D721Med (cell line): ENCODE measurements around the gene G6PC2.

ENCODE experiments used
- DNase-seq: peaks from one replicate; pipeline ENCODE4 v3.0.0; 2011; ENCODE audit warnings: low spot score; ENCODE audit not compliant: insufficient read length
- FAIRE-seq: peaks from 2 replicates; lab custom pipeline; 2011; peaks lifted over from hg19 to GRCh38; lab: Jason Lieb, UNC
- CTCF ChIP-seq: IDR thresholded peaks from 2 replicates; pipeline ENCODE4 v1.5.1; 2012; ENCODE audit warnings: mild to moderate bottlenecking, control low read depth; ENCODE audit not compliant: insufficient read depth; ENCODE audit errors: missing control alignments

Gene G6PC2

GRCh38 chr2:168910330-168910729 lies 9.2 kb downstream of the G6PC2 start:
- FAIRE-seq (no peak), DNase-seq (no peak)
- no peak for TF ChIP-seq CTCF

- TF ChIP-seq CTCF: no peak
- no peak for DNase-seq
- FAIRE-seq: no peak
Measured at GRCh38 chr2:168912466-168912865, 11.4 kb downstream of the G6PC2 start.

- no peak for FAIRE-seq
- no peak for TF ChIP-seq CTCF
- DNase-seq: no peak
Measured at GRCh38 chr2:168912901-168913369, 11.8 kb downstream of the G6PC2 start.

- FAIRE-seq (no peak), DNase-seq (no peak)
- no peak for TF ChIP-seq CTCF
Measured at GRCh38 chr2:168913495-168913894, 12.4 kb downstream of the G6PC2 start.

GRCh38 chr2:168915441-168916330 lies 14.6 kb downstream of the G6PC2 start:
- DNase-seq: no peak
- no peak for FAIRE-seq
- no peak for TF ChIP-seq CTCF

GRCh38 chr2:168916331-168916675 lies 15.2 kb downstream of the G6PC2 start:
- no peak for TF ChIP-seq CTCF
- FAIRE-seq: no peak
- no peak for DNase-seq
